Activated naive CD4-positive, alpha-beta T cell treated with anti-CD3 and anti-CD28 coated beads for 36 hours (primary cell): ENCODE data around the gene CNGA2. TPM values are rescaled to one million over a fixed set of nuclear protein-coding genes. Genes with fewer than 3 reads are reported as not detected.
"Not testable (repeated sequence)": the region's sequence is repeated elsewhere in the genome, so short reads cannot be mapped to it uniquely, and the experiment has no call there.

Source experiments
- CTCF ChIA-PET: fragments of 350-600 bp; sonication (Branson Sonifier 250); formaldehyde crosslinking; loops from one replicate; lab custom pipeline; 2021; ENCODE audit warnings: antibody characterized with exemption; lab: Charles Lee
- DNase-seq: peaks from one replicate; pipeline ENCODE4 v3.0.0-alpha.2; 2020
- H3K27ac Mint-ChIP-seq: one replicate; pipeline ENCODE4 v1.8.0; 2021; ENCODE audit warnings: mild to moderate bottlenecking, mixed read lengths
- H3K27me3 Mint-ChIP-seq: one replicate; pipeline ENCODE4 v1.8.0; 2021; ENCODE audit warnings: low read depth, mixed read lengths
- H3K36me3 Mint-ChIP-seq: one replicate; pipeline ENCODE4 v1.8.0; 2021; ENCODE audit warnings: low read depth, mixed read lengths
- H3K4me1 Mint-ChIP-seq: one replicate; pipeline ENCODE4 v1.8.0; 2021; ENCODE audit warnings: low read depth, mixed read lengths
- H3K4me3 Mint-ChIP-seq: one replicate; pipeline ENCODE4 v1.8.0; 2021; ENCODE audit warnings: mild to moderate bottlenecking, moderate library complexity, mixed read lengths
- H3K9me3 Mint-ChIP-seq: one replicate; pipeline ENCODE4 v1.8.0; 2021; ENCODE audit warnings: mixed read lengths
- intact Hi-C: fragments of 100-400 bp; cut with micrococcal nuclease; formaldehyde crosslinking; loops from one replicate; pipeline ENCODE4 v1.15.1; 2023
- total RNA-seq, 2 experiments: library from RNA; stranded (reverse); gene quantifications; one replicate each; pipeline ENCODE4 v1.2.3, GENCODE V29; 2021

CNGA2 gene
- total RNA-seq, result not detected

- intact Hi-C loops, result no loop called here
- Mint-ChIP-seq H3K9me3 (no peaks in the 10 kb centered on the region), H3K4me3 (no peak within 1 kb of the TSS), H3K4me1 (no peaks in the 10 kb centered on the region), H3K27me3 (peaks cover 8% of the 10 kb centered on the region), H3K27ac (peak within 1 kb of the TSS; percentile 48), H3K36me3 (no peaks in the 10 kb centered on the region)
- DNase-seq, result no peak
- CTCF ChIA-PET, result interaction anchor here (0.5 kb wide), 1 partner anchor 466 kb away, joined by 9 read pairs; no protein-coding TSS in a partner anchor
Observed at GRCh38 chrX:151734446-151734845, at the start of gene CNGA2. TSS of gene CNGA2 (plus strand) at chrX:151734746. CDS start at chrX:151738484, 3,738 bp downstream.

GRCh38 chrX:151687635-151688034, 46.9 kb upstream of the CNGA2 start:
- no peak for DNase-seq
- no peak overlapping the region for H3K27ac Mint-ChIP-seq
- intact Hi-C loops, result loop anchor here (10.0 kb wide), 1 partner anchor 913 kb away; no protein-coding TSS in a partner anchor

GRCh38 chrX:151688695-151689094, 45.9 kb upstream of the CNGA2 start:
- no peak for DNase-seq
- Mint-ChIP-seq H3K4me1 (no peaks in the 10 kb centered on the region), H3K4me3 (no peak overlapping the region), H3K27ac (no peak overlapping the region), H3K9me3 (no peaks in the 10 kb centered on the region), H3K27me3 (peaks cover 6% of the 10 kb centered on the region), H3K36me3 (no peaks in the 10 kb centered on the region)
- intact Hi-C loops, result loop anchor here (10.0 kb wide), 1 partner anchor 914 kb away; no protein-coding TSS in a partner anchor
- CTCF ChIA-PET, result no interaction called here

More at GRCh38 chrX:151687635-151688034, 46.9 kb upstream of the CNGA2 start:
- H3K4me3 Mint-ChIP-seq, result no peak overlapping the region
- H3K9me3 Mint-ChIP-seq, result no peaks in the 10 kb centered on the region
- CTCF ChIA-PET, result no interaction called here
- peaks cover 7% of the 10 kb centered on the region for H3K27me3 Mint-ChIP-seq
- H3K4me1 Mint-ChIP-seq, result no peaks in the 10 kb centered on the region
- no peaks in the 10 kb centered on the region for H3K36me3 Mint-ChIP-seq

- CTCF ChIA-PET, result no interaction called here
- Mint-ChIP-seq H3K4me1 (no peaks in the 10 kb centered on the region), H3K27me3 (peaks cover 18% of the 10 kb centered on the region), H3K9me3 (no peaks in the 10 kb centered on the region), H3K36me3 (no peaks in the 10 kb centered on the region), H3K27ac (no peak overlapping the region), H3K4me3 (no peak overlapping the region)
- DNase-seq, result no peak
- intact Hi-C loops, result no loop called here
Observed at GRCh38 chrX:151692825-151693224, 41.7 kb upstream of the CNGA2 start.

GRCh38 chrX:151694121-151694520, 40.4 kb upstream of the CNGA2 start:
- peaks cover 18% of the 10 kb centered on the region for H3K27me3 Mint-ChIP-seq
- H3K36me3 Mint-ChIP-seq, result no peaks in the 10 kb centered on the region
- intact Hi-C loops, result no loop called here
- H3K4me1 Mint-ChIP-seq, result no peaks in the 10 kb centered on the region
- CTCF ChIA-PET, result no interaction called here
- H3K9me3 Mint-ChIP-seq, result no peaks in the 10 kb centered on the region
- H3K4me3 Mint-ChIP-seq, result no peak overlapping the region
- no peak for DNase-seq
- no peak overlapping the region for H3K27ac Mint-ChIP-seq

- Mint-ChIP-seq H3K27me3 (peaks cover 18% of the 10 kb centered on the region), H3K4me3 (no peak within 1 kb of the TSS), H3K27ac (no peak within 1 kb of the TSS), H3K36me3 (no peaks in the 10 kb centered on the region), H3K9me3 (no peaks in the 10 kb centered on the region), H3K4me1 (no peaks in the 10 kb centered on the region)
- CTCF ChIA-PET, result no interaction called here
- DNase-seq, result no peak
- intact Hi-C loops, result no loop called here
Observed at GRCh38 chrX:151694661-151695582, 39.6 kb upstream of the CNGA2 start, which contains the start of gene PRRG3. TSS of gene PRRG3 (plus strand) at chrX:151695458. CDS start at chrX:151698815, 3,357 bp downstream.

GRCh38 chrX:151695583-151696340, 38.8 kb upstream of the CNGA2 start:
- Mint-ChIP-seq H3K4me1 (no peaks in the 10 kb centered on the region), H3K9me3 (no peaks in the 10 kb centered on the region), H3K27ac (no peak overlapping the region), H3K4me3 (no peak overlapping the region), H3K27me3 (peaks cover 18% of the 10 kb centered on the region), H3K36me3 (no peaks in the 10 kb centered on the region)
- DNase-seq, result no peak
- CTCF ChIA-PET, result no interaction called here
- intact Hi-C loops, result no loop called here

GRCh38 chrX:151697082-151697481, 37.5 kb upstream of the CNGA2 start:
- H3K27me3 Mint-ChIP-seq, result peaks cover 18% of the 10 kb centered on the region
- intact Hi-C loops, H3K9me3 Mint-ChIP-seq, H3K4me1 Mint-ChIP-seq, DNase-seq, H3K27ac Mint-ChIP-seq, H3K4me3 Mint-ChIP-seq, H3K36me3 Mint-ChIP-seq, CTCF ChIA-PET: not testable (repeated sequence)

GRCh38 chrX:151697522-151697921, 37.0 kb upstream of the CNGA2 start:
- no peaks in the 10 kb centered on the region for H3K36me3 Mint-ChIP-seq
- no peaks in the 10 kb centered on the region for H3K4me1 Mint-ChIP-seq
- no peak overlapping the region for H3K4me3 Mint-ChIP-seq
- intact Hi-C loops, result no loop called here
- DNase-seq, result no peak
- H3K27me3 Mint-ChIP-seq, result peaks cover 18% of the 10 kb centered on the region
- no peak overlapping the region for H3K27ac Mint-ChIP-seq
- no peaks in the 10 kb centered on the region for H3K9me3 Mint-ChIP-seq
- CTCF ChIA-PET, result no interaction called here

- no peak for DNase-seq
- no peaks in the 10 kb centered on the region for H3K36me3 Mint-ChIP-seq
- CTCF ChIA-PET, result no interaction called here
- peaks cover 14% of the 10 kb centered on the region for H3K27me3 Mint-ChIP-seq
- no peak overlapping the region for H3K4me3 Mint-ChIP-seq
- intact Hi-C loops, result no loop called here
- no peak overlapping the region for H3K27ac Mint-ChIP-seq
- no peaks in the 10 kb centered on the region for H3K9me3 Mint-ChIP-seq
- no peaks in the 10 kb centered on the region for H3K4me1 Mint-ChIP-seq
Observed at GRCh38 chrX:151698485-151698884, 36.1 kb upstream of the CNGA2 start.

GRCh38 chrX:151699746-151700145, 34.8 kb upstream of the CNGA2 start:
- Mint-ChIP-seq H3K4me3 (no peak overlapping the region), H3K9me3 (no peaks in the 10 kb centered on the region), H3K36me3 (no peaks in the 10 kb centered on the region), H3K4me1 (no peaks in the 10 kb centered on the region), H3K27me3 (peaks cover 11% of the 10 kb centered on the region), H3K27ac (no peak overlapping the region)
- intact Hi-C loops, result no loop called here
- DNase-seq, result no peak
- CTCF ChIA-PET, result no interaction called here

GRCh38 chrX:151700581-151700980, 34.0 kb upstream of the CNGA2 start:
- no peaks in the 10 kb centered on the region for H3K36me3 Mint-ChIP-seq
- CTCF ChIA-PET, result no interaction called here
- no peak overlapping the region for H3K4me3 Mint-ChIP-seq
- no peak overlapping the region for H3K27ac Mint-ChIP-seq
- intact Hi-C loops, result no loop called here
- H3K27me3 Mint-ChIP-seq, result peaks cover 10% of the 10 kb centered on the region
- H3K9me3 Mint-ChIP-seq, result no peaks in the 10 kb centered on the region
- DNase-seq, result no peak
- H3K4me1 Mint-ChIP-seq, result no peaks in the 10 kb centered on the region
